ENCODE data around the gene DRP2.
"Not testable (repeated sequence)": the region's sequence is repeated elsewhere in the genome, so short reads cannot be mapped to it uniquely, and the experiment has no call there.

The DRP2 gene

GRCh38 chrX:101241531-101241930, 21.9 kb downstream of the DRP2 start:
- DNase-seq, result no peak

- no peak for DNase-seq
Measured at GRCh38 chrX:101252634-101253033, 33.0 kb downstream of the DRP2 start.

- no peak for DNase-seq
Measured at GRCh38 chrX:101257448-101258258, 38.1 kb downstream of the DRP2 start.

GRCh38 chrX:101258259-101258581, 38.6 kb downstream of the DRP2 start:
- DNase-seq, result no peak

- no peak for DNase-seq
Measured at GRCh38 chrX:101260435-101260834, 40.8 kb downstream of the DRP2 start.

GRCh38 chrX:101262590-101262989, 43.0 kb downstream of the DRP2 start:
- no peak for DNase-seq

GRCh38 chrX:101263766-101264165, 44.2 kb downstream of the DRP2 start:
- no peak for DNase-seq

GRCh38 chrX:101265869-101266428, 46.4 kb downstream of the DRP2 start:
- DNase-seq, result no peak

GRCh38 chrX:101274198-101274597, 54.6 kb downstream of the DRP2 start:
- DNase-seq, result no peak

- DNase-seq, result no peak
Measured at GRCh38 chrX:101276238-101276637, 56.7 kb downstream of the DRP2 start.

GRCh38 chrX:101287402-101287801, 67.8 kb downstream of the DRP2 start:
- peak; percentile 14 for DNase-seq

GRCh38 chrX:101290957-101291603, 71.5 kb downstream of the DRP2 start, which contains the start of gene TAF7L:
Gene TAF7L, minus strand, starts transcription at chrX:101291334. Its CDS starts 3,791 bp downstream, at chrX:101287543.
- DNase-seq, result peak; percentile 31

GRCh38 chrX:101295603-101296002, 76.0 kb downstream of the DRP2 start:
- not testable (repeated sequence) for DNase-seq

- DNase-seq, result no peak
Measured at GRCh38 chrX:101303790-101304189, 84.2 kb downstream of the DRP2 start.
